Epithelial cell of proximal tubule (primary cell): Measurements from ENCODE around the gene ADCY5. TPM values are rescaled to one million over a fixed set of nuclear protein-coding genes. Genes with fewer than 3 reads are reported as not detected.

ENCODE experiments used
- DNase-seq: peaks from one replicate; pipeline ENCODE4 v3.0.0-alpha.2; 2011; ENCODE audit warnings: low read depth
- H3K4me3 ChIP-seq: 2 replicates; pipeline ENCODE4 v1.5.1; 2011; ENCODE audit warnings: low read depth, mild to moderate bottlenecking, low read length
- CTCF ChIP-seq: conservative IDR thresholded peaks from 2 replicates; pipeline ENCODE4 v1.5.1; 2012; ENCODE audit warnings: low read depth, mild to moderate bottlenecking, low read length
- total RNA-seq: library from RNA; depleted of rRNA; stranded (reverse); fragments of >200 nt; gene quantifications from 2 replicates; pipeline ENCODE4 v1.2.3, GENCODE V29; 2015

The ADCY5 gene
- total RNA-seq, 1 donor from 2014 or later, result 2.7 TPM

- no peak overlapping the region for H3K4me3 ChIP-seq
- DNase-seq, result no peak
- TF ChIP-seq CTCF, result no peak
Observed at GRCh38 chr3:123315271-123315595, 133.7 kb downstream of the ADCY5 start.

GRCh38 chr3:123314359-123315270, 134.3 kb downstream of the ADCY5 start:
- no peak for TF ChIP-seq CTCF
- DNase-seq, result no peak
- H3K4me3 ChIP-seq, result no peak overlapping the region

- no peak overlapping the region for H3K4me3 ChIP-seq
- DNase-seq, result no peak
- TF ChIP-seq CTCF, result no peak
Observed at GRCh38 chr3:123313889-123314288, 135.0 kb downstream of the ADCY5 start.

- H3K4me3 ChIP-seq, result no peak overlapping the region
- no peak for TF ChIP-seq CTCF
- no peak for DNase-seq
Observed at GRCh38 chr3:123312331-123313265, 136.3 kb downstream of the ADCY5 start.

- no peak for DNase-seq
- no peak overlapping the region for H3K4me3 ChIP-seq
- TF ChIP-seq CTCF, result no peak
Observed at GRCh38 chr3:123311201-123311600, 137.7 kb downstream of the ADCY5 start.

- no peak for TF ChIP-seq CTCF
- H3K4me3 ChIP-seq, result no peak overlapping the region
- no peak for DNase-seq
Observed at GRCh38 chr3:123310741-123311140, 138.1 kb downstream of the ADCY5 start.
